Activated CD4-positive, alpha-beta T cell treated with anti-CD3 and anti-CD28 coated beads, Interleukin-2, amount 10 ng/mL, durations not matched to agents 24 days and 14 days (primary cell): ENCODE data around the gene KRTAP5-4. TPM values are rescaled to one million over a fixed set of nuclear protein-coding genes. Genes with fewer than 3 reads are reported as not detected.

Source experiments
- DNase-seq: peaks from one replicate; pipeline ENCODE4 v3.0.0; 2022
- H3K27ac Mint-ChIP-seq: one replicate; pipeline ENCODE4 v1.8.0; 2022; ENCODE audit warnings: mild to moderate bottlenecking, mixed read lengths
- H3K27me3 Mint-ChIP-seq: one replicate; pipeline ENCODE4 v1.8.0; 2022; ENCODE audit warnings: mixed read lengths
- H3K36me3 Mint-ChIP-seq: one replicate; pipeline ENCODE4 v1.8.0; 2022; ENCODE audit warnings: low read depth, mild to moderate bottlenecking, mixed read lengths
- H3K4me1 Mint-ChIP-seq: one replicate; pipeline ENCODE4 v1.8.0; 2021; ENCODE audit warnings: mixed read lengths
- H3K4me3 Mint-ChIP-seq: one replicate; pipeline ENCODE4 v1.8.0; 2022; ENCODE audit warnings: mild to moderate bottlenecking, moderate library complexity, mixed read lengths
- H3K9me3 Mint-ChIP-seq: one replicate; pipeline ENCODE4 v1.8.0; 2021; ENCODE audit warnings: mixed read lengths
- intact Hi-C: fragments of 100-400 bp; cut with micrococcal nuclease; formaldehyde crosslinking; loops from one replicate; pipeline ENCODE4 v1.15.1; 2023
- total RNA-seq: library from RNA; stranded (reverse); gene quantifications from 2 replicates; pipeline ENCODE4 v1.2.3, GENCODE V29; 2022

The KRTAP5-4 gene
- total RNA-seq, 1 donor from 2014 or later = not detected

- Mint-ChIP-seq H3K4me3 (peak overlapping the region; percentile 32), H3K9me3 (peaks cover 3% of the 10 kb centered on the region), H3K4me1 (peaks cover 4% of the 10 kb centered on the region), H3K27me3 (peaks cover 39% of the 10 kb centered on the region), H3K36me3 (no peaks in the 10 kb centered on the region), H3K27ac (no peak overlapping the region)
- peak; percentile 71 for DNase-seq
- intact Hi-C loops = loop anchor here (1.0 to 10.0 kb wide), 3 partner anchors 188 to 370 kb away; partner anchors contain the start of genes BRSK2 and LSP1
These were observed 48.6 kb downstream of the KRTAP5-4 start for GRCh38 chr11:1573077-1573902.

GRCh38 chr11:1572197-1573076, 49.5 kb downstream of the KRTAP5-4 start, which contains the start of gene DUSP8:
Gene DUSP8 (minus strand): TSS chr11:1572271. CDS start chr11:1565826, 6,445 bp downstream.
- Mint-ChIP-seq H3K4me3 (peak within 1 kb of the TSS; percentile 15), H3K4me1 (peaks cover 4% of the 10 kb centered on the region), H3K9me3 (no peaks in the 10 kb centered on the region), H3K27me3 (peaks cover 37% of the 10 kb centered on the region), H3K27ac (no peak within 1 kb of the TSS), H3K36me3 (no peaks in the 10 kb centered on the region)
- intact Hi-C loops = loop anchor here (1.0 to 10.0 kb wide), 3 partner anchors 188 to 369 kb away; partner anchors contain the start of genes BRSK2 and LSP1
- DNase-seq = peak; percentile 97

- Mint-ChIP-seq H3K9me3 (no peaks in the 10 kb centered on the region), H3K4me3 (no peak overlapping the region), H3K27ac (no peak overlapping the region), H3K4me1 (peaks cover 4% of the 10 kb centered on the region), H3K27me3 (peaks cover 36% of the 10 kb centered on the region), H3K36me3 (no peaks in the 10 kb centered on the region)
- no peak for DNase-seq
- intact Hi-C loops = loop anchor here (5.0 to 10.0 kb wide), 2 partner anchors 187 to 281 kb away; partner anchors contain the start of genes BRSK2 and LSP1
These were observed 50.2 kb downstream of the KRTAP5-4 start for GRCh38 chr11:1571760-1572196.

Other genes starting within 250 kb of the KRTAP5-4 start
- gene BRSK2, start 232.2 kb downstream of the KRTAP5-4 start, total RNA-seq = 0.84 and 0.97 TPM in 2 replicates
- gene MOB2, start 135.4 kb downstream of the KRTAP5-4 start, total RNA-seq = 22.4 and 23.5 TPM in 2 replicates
- gene DUSP8, start 49.9 kb downstream of the KRTAP5-4 start, total RNA-seq = 0.86 and 1.6 TPM in 2 replicates
- not detected in 2 replicates for gene KRTAP5-1, start 36.9 kb downstream of the KRTAP5-4 start, total RNA-seq
- gene KRTAP5-2, start 23.8 kb downstream of the KRTAP5-4 start, total RNA-seq = not detected in 2 replicates
- not detected in 2 replicates for gene KRTAP5-3, start 13.7 kb downstream of the KRTAP5-4 start, total RNA-seq
- not detected in 2 replicates for gene KRTAP5-5, start 7.6 kb upstream of the KRTAP5-4 start, total RNA-seq
- not detected in 2 replicates for gene KRTAP5-6, start 75.1 kb upstream of the KRTAP5-4 start, total RNA-seq
- gene IFITM10, start 128.5 kb upstream of the KRTAP5-4 start, total RNA-seq = 0.12 and 0.14 TPM in 2 replicates
- 59.8 and 66.1 TPM in 2 replicates for gene CTSD, start 141.8 kb upstream of the KRTAP5-4 start, total RNA-seq
- gene SYT8, start 212.9 kb upstream of the KRTAP5-4 start, total RNA-seq = not detected in 2 replicates
- gene TNNI2, start 216.8 kb upstream of the KRTAP5-4 start, total RNA-seq = not detected in 2 replicates
- gene LSP1, start 230.9 kb upstream of the KRTAP5-4 start, total RNA-seq = 303 and 322 TPM in 2 replicates